Mesenchymal stem cell (in vitro differentiated cells and primary cell): ENCODE results near the gene DPH7.
A peak's percentile ranks its signal among the peaks of the same experiment; 100 is the strongest.

Experiments
- DNase-seq: peaks from one replicate; pipeline ENCODE4 v3.0.0-alpha.2; 2013
- H2AFZ ChIP-seq: one replicate; pipeline ENCODE4 v1.6.1; 2013; ENCODE audit warnings: low read depth, mild to moderate bottlenecking, control low read depth, inconsistent platforms, low read length, moderate library complexity
- H2AK5ac ChIP-seq: 2 replicates; pipeline ENCODE4 v1.6.1; 2013; ENCODE audit warnings: low read length, moderate library complexity, mild to moderate bottlenecking, inconsistent platforms; ENCODE audit not compliant: severe bottlenecking
- H2BK120ac ChIP-seq: one replicate; pipeline ENCODE4 v1.6.1; 2013; ENCODE audit warnings: low read depth, mild to moderate bottlenecking, inconsistent platforms, low read length, moderate library complexity
- H2BK12ac ChIP-seq, 2 experiments: one replicate each; pipeline ENCODE4 v1.6.1; 2013; ENCODE audit warnings: inconsistent platforms in 2 of 2, low read length in 2 of 2, mild to moderate bottlenecking in 2 of 2, moderate library complexity in 2 of 2, control low read depth in 1 of 2
- H2BK15ac ChIP-seq: one replicate; pipeline ENCODE4 v1.6.1; 2013; ENCODE audit warnings: mild to moderate bottlenecking, low read depth, inconsistent platforms; ENCODE audit not compliant: poor library complexity, severe bottlenecking
- H2BK5ac ChIP-seq: 2 replicates; pipeline ENCODE4 v1.6.1; 2013; ENCODE audit warnings: low read depth, mild to moderate bottlenecking, low read length, control low read depth, inconsistent platforms; ENCODE audit not compliant: poor library complexity, severe bottlenecking
- H3K14ac ChIP-seq, 2 experiments: one replicate each; pipeline ENCODE4 v1.6.1; 2013; ENCODE audit warnings: inconsistent platforms in 2 of 2, low read length in 2 of 2, control low read depth in 1 of 2, mild to moderate bottlenecking in 1 of 2, moderate library complexity in 1 of 2
- H3K18ac ChIP-seq, 2 experiments: one replicate each; pipeline ENCODE4 v1.6.1; 2013; ENCODE audit warnings: inconsistent platforms in 2 of 2, low read length in 2 of 2, control low read depth in 1 of 2, low read depth in 1 of 2, mild to moderate bottlenecking in 1 of 2
- H3K23ac ChIP-seq, 2 experiments: one replicate each; pipeline ENCODE4 v1.6.1; 2013; ENCODE audit warnings: inconsistent platforms in 2 of 2, low read length in 2 of 2, mild to moderate bottlenecking in 2 of 2, moderate library complexity in 2 of 2, control low read depth in 1 of 2
- H3K27ac ChIP-seq: 2 replicates; pipeline ENCODE4 v1.5.1; 2013; ENCODE audit warnings: mild to moderate bottlenecking, moderate library complexity, low read length, control low read depth, inconsistent platforms; ENCODE audit not compliant: poor library complexity, severe bottlenecking
- H3K27me3 ChIP-seq, 2 experiments: 2 replicates each; pipeline versions ENCODE4 v1.6.1 to v1.7.0; 2013; ENCODE audit warnings: low read length in 2 of 2, mild to moderate bottlenecking in 2 of 2, moderate library complexity in 2 of 2, control low read depth in 1 of 2, inconsistent platforms in 1 of 2; ENCODE audit not compliant: control insufficient read depth in 1 of 2, insufficient read depth in 1 of 2
- H3K36me3 ChIP-seq, 2 experiments: 2 replicates each; pipeline versions ENCODE4 v1.6.1 to v1.7.0; 2013; ENCODE audit warnings: low read length in 2 of 2, control low read depth in 1 of 2, inconsistent platforms in 1 of 2, low read depth in 1 of 2, mild to moderate bottlenecking in 1 of 2; ENCODE audit not compliant: insufficient read depth in 2 of 2, control insufficient read depth in 1 of 2
- H3K4ac ChIP-seq, 2 experiments: one replicate each; pipeline ENCODE4 v1.6.1; 2013; ENCODE audit warnings: inconsistent platforms in 2 of 2, low read length in 2 of 2, mild to moderate bottlenecking in 2 of 2, moderate library complexity in 2 of 2, control low read depth in 1 of 2, low read depth in 1 of 2
- H3K4me1 ChIP-seq: 2 replicates; pipeline ENCODE4 v1.6.1; 2013; ENCODE audit warnings: low read depth, low read length, control low read depth; ENCODE audit not compliant: control insufficient read depth, insufficient read depth
- H3K4me2 ChIP-seq: 2 replicates; pipeline ENCODE4 v1.6.1; 2013; ENCODE audit warnings: low read length, mild to moderate bottlenecking, inconsistent platforms; ENCODE audit not compliant: poor library complexity, severe bottlenecking
- H3K4me3 ChIP-seq, 2 experiments: 2 replicates each; pipeline versions ENCODE4 v1.5.1 to v1.7.0; 2013; ENCODE audit warnings: low read length in 2 of 2, mild to moderate bottlenecking in 2 of 2, control low read depth in 1 of 2, low read depth in 1 of 2; ENCODE audit not compliant: insufficient read depth in 1 of 2
- H3K79me1 ChIP-seq: replicated peaks from 2 replicates; pipeline ENCODE4 v1.6.1; 2013; ENCODE audit warnings: mild to moderate bottlenecking, control low read depth, low read length, inconsistent platforms; ENCODE audit not compliant: poor library complexity, severe bottlenecking
- H3K9ac ChIP-seq: 2 replicates; pipeline ENCODE4 v1.7.0; 2013; ENCODE audit warnings: mild to moderate bottlenecking, low read length, moderate library complexity
- H3K9me3 ChIP-seq: 2 replicates; pipeline ENCODE4 v1.7.0; 2013; ENCODE audit warnings: mild to moderate bottlenecking, low read length; ENCODE audit not compliant: control insufficient read depth
- H4K8ac ChIP-seq: one replicate; pipeline ENCODE4 v1.6.1; 2013; ENCODE audit warnings: inconsistent platforms, mild to moderate bottlenecking, low read length, moderate library complexity
- H4K91ac ChIP-seq: one replicate; pipeline ENCODE4 v1.6.1; 2013; ENCODE audit warnings: mild to moderate bottlenecking, low read length, inconsistent platforms
- WGBS: methylation state at CpG from one replicate; pipeline ENCODE4 v1.1.7; 2013; ENCODE audit warnings: mixed read lengths; 5-methylcytosine and 5-hydroxymethylcytosine counted together

The DPH7 gene

DNA sequence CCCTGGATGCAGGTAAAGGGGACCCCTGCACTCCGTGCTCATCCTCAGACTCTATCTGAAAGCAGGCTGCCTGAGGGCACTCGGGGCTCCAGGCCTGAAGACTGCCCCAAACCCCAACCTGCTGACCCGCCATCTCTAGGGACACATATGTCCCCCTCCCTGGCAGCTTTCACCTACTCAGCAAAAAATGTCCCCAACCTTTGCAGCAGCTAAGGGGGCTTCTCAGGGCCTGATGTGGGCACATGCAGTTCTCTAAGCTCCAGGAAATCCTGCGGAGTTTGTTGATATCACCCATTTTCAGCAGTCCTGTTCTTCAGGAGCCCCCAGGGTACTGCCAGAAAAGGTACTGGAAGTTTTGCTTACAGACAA, 2.2 kb upstream of the DPH7 start:
- Histone ChIP-seq H3K4me1 (peaks cover 23% of the 10 kb centered on the region), H2BK120ac (no peak overlapping the region), H2AFZ (no peak overlapping the region), H3K27me3 (no peaks in the 10 kb centered on the region), H3K79me1 (peaks cover 33% of the 10 kb centered on the region), H4K91ac (no peak overlapping the region), H2BK15ac (no peak overlapping the region), H3K9ac (no peak overlapping the region), H2BK5ac (no peak overlapping the region), H3K27ac (no peak overlapping the region), H2AK5ac (no peak overlapping the region), H3K4ac (no peak overlapping the region), H3K23ac (no peak overlapping the region), H4K8ac (no peak overlapping the region), H3K14ac (no peak overlapping the region), H3K4me3 (no peak overlapping the region), H3K9me3 (no peaks in the 10 kb centered on the region), H2BK12ac (no peak overlapping the region), H3K36me3 (peaks cover 60 to 65% of the 10 kb centered on the region in 2 experiments), H3K18ac (no peak overlapping the region), H3K4me2 (no peak overlapping the region)
- no peak for DNase-seq
- WGBS, result 97% methylated on average over 4 of the region's 4 CpGs

DNA sequence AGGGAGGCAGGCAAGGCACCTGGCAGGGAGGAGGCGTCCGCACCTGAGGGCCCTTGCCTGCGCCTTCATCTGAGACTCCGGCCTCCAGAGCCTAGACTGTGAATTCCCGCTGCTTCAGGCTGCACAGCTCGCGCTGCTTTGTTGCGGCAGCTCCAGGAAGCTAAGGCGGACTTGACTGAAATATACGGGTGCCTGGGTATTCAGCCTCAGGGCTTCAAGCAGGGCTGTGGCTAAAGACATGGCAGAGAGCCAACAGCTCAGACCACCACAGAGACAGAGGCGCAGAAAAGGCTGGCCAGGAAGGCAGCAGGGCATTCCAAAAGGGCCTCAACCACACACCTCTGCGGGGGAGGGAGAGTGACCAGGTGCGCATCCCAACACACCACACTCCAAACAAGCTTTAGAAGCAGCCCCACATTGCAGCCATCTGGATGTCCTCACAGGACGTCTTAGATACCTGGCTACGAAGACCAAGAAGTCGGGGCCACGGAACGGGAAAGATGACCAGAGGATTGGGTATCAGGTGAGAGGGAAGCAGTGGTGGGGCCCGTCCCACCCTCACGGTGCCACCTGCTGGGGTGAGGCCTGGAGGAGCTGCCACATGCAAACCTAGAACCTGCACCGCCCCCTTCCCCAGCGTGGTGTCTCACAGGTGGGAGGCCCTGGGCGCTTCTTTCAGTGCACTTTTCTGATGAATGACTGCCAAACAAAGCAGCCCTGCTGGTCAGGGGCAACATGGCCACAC, 1.7 kb upstream of the DPH7 start:
- Histone ChIP-seq H2BK120ac (no peak overlapping the region), H3K79me1 (peaks cover 31% of the 10 kb centered on the region), H2BK5ac (no peak overlapping the region), H3K9ac (no peak overlapping the region), H3K4ac (no peak overlapping the region), H3K23ac (no peak overlapping the region), H2AFZ (no peak overlapping the region), H3K9me3 (no peaks in the 10 kb centered on the region), H4K91ac (no peak overlapping the region), H2BK12ac (no peak overlapping the region), H3K18ac (no peak overlapping the region), H3K27ac (no peak overlapping the region), H2BK15ac (no peak overlapping the region), H2AK5ac (no peak overlapping the region), H3K36me3 (peaks cover 60 to 65% of the 10 kb centered on the region in 2 experiments), H3K4me1 (peaks cover 25% of the 10 kb centered on the region), H4K8ac (no peak overlapping the region), H3K14ac (no peak overlapping the region), H3K4me2 (no peak overlapping the region), H3K4me3 (no peak overlapping the region), H3K27me3 (no peaks in the 10 kb centered on the region)
- no peak for DNase-seq
- WGBS, result 94% methylated on average over 23 of the region's 23 CpGs

DNA sequence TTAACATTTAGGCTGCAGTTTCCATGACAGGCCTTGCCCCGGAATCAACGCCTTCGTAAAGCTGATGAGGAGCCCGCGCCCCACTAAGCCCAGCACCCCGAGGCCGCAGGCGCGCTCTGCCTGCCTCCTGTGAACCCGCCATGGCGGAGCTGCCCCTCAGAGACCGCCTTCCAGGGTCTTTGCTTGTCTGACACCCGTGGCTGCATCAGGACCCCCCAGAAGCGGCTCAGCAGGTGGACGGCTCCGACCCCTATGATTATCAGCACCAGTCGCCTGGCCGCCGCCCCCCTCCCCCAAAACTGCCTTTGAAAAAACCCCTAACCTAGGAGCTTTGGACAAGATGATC, 507 bp upstream of the DPH7 start:
- Histone ChIP-seq H3K4ac (peak overlapping the region in 1 of 2 experiments; percentile 52), H4K8ac (peak overlapping the region; percentile 98), H3K9ac (peak overlapping the region; percentile 94), H3K18ac (peak overlapping the region; percentile 30 to 82), H3K79me1 (peaks cover 39% of the 10 kb centered on the region), H3K4me3 (peak overlapping the region; percentile 37 to 84), H3K36me3 (peaks cover 66% of the 10 kb centered on the region in 2 experiments), H3K14ac (no peak overlapping the region), H3K23ac (no peak overlapping the region), H2BK12ac (no peak overlapping the region), H3K9me3 (no peaks in the 10 kb centered on the region), H2BK5ac (no peak overlapping the region), H3K4me2 (peak overlapping the region; percentile 79), H2BK15ac (no peak overlapping the region), H2BK120ac (peak overlapping the region; percentile 54), H2AK5ac (no peak overlapping the region), H2AFZ (peak overlapping the region; percentile 3), H3K27me3 (no peaks in the 10 kb centered on the region), H3K27ac (no peak overlapping the region), H3K4me1 (peaks cover 25% of the 10 kb centered on the region), H4K91ac (peak overlapping the region; percentile 34)
- 54% methylated on average over 19 of the region's 19 CpGs for WGBS
- DNase-seq, result no peak

DNA sequence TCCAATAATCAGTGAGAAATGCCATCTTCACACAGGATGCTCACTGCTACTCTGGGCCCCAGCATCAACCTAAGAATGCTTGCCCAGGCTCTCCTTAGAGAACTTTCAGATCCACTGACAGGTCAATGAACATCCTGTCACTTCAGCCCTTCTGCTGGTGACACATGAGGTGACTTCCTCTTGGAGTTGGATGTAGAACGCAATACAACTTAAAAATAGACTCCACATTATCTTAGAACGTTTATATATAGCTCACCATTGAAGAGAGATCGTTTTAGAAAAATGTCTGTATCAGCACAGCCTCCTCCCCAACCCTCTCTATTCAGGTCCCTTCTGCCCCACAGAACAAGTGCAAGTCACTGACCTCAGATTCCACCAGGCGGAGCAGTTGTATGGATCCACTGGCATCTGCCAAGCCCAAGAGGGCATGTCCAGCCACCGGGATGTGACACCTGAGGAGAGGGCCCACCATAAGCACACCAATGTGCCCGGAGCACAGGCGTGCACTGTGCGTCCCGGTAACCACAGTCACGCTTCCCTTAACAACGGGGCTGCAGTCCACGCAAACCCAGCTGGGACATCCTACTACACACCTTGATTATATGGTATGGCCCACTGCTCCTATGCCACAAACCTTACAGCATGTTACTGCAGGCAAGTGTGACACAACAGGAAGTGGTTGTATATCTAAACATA, 2.9 kb downstream of the DPH7 start:
- peaks cover 34% of the 10 kb centered on the region for H3K79me1 ChIP-seq
- H3K4me1 ChIP-seq, result peaks cover 25% of the 10 kb centered on the region
- no peak overlapping the region for H4K91ac ChIP-seq
- no peak overlapping the region for H2AK5ac ChIP-seq
- no peak overlapping the region for H2BK120ac ChIP-seq
- H2BK15ac ChIP-seq, result no peak overlapping the region
- no peak overlapping the region for H3K27ac ChIP-seq
- peaks cover 50 to 51% of the 10 kb centered on the region in 2 experiments for H3K36me3 ChIP-seq
- 95% methylated on average over 12 of the region's 12 CpGs for WGBS
- no peak for DNase-seq
- H3K14ac ChIP-seq, result no peak overlapping the region
- no peak overlapping the region for H2BK5ac ChIP-seq
- H2BK12ac ChIP-seq, result no peak overlapping the region
- H3K18ac ChIP-seq, result no peak overlapping the region
- H3K4ac ChIP-seq, result no peak overlapping the region
- no peak overlapping the region for H4K8ac ChIP-seq
- peak overlapping the region; percentile 38 for H3K9ac ChIP-seq
- H2AFZ ChIP-seq, result no peak overlapping the region
- peak overlapping the region in 1 of 2 experiments; percentile 14 for H3K23ac ChIP-seq
- no peak overlapping the region for H3K4me3 ChIP-seq
- no peaks in the 10 kb centered on the region for H3K9me3 ChIP-seq
- no peak overlapping the region for H3K4me2 ChIP-seq
- H3K27me3 ChIP-seq, result no peaks in the 10 kb centered on the region
